Lung (tissue), 12 donors: ENCODE data around the gene TEF. TPM values are rescaled to one million over a fixed set of nuclear protein-coding genes. Genes with fewer than 3 reads are reported as not detected.

ENCODE experiments used
- ATAC-seq: fragments of 200-7000 bp; cut with Tn5 transposase; one replicate; pipeline ENCODE4 v1.9.1; 2020; ENCODE audit warnings: moderate number of reproducible peaks; ENCODE audit not compliant: insufficient read depth, low FRiP score
- DNase-seq, 3 donors: peaks; one replicate each; pipeline ENCODE4 v3.0.0-alpha.2; 2013 to 2017
- H3K27ac ChIP-seq, 2 donors: one replicate each; pipeline ENCODE4 v1.5.1; 2013; ENCODE audit warnings: mild to moderate bottlenecking in 2 of 2, moderate library complexity in 2 of 2, control low read depth in 1 of 2, inconsistent platforms in 1 of 2, low read depth in 1 of 2, low read length in 1 of 2
- H3K27me3 ChIP-seq, 3 donors: one replicate each; pipeline ENCODE4 v1.5.1; 2013; ENCODE audit warnings: low read length in 2 of 3; ENCODE audit not compliant: control insufficient read depth in 3 of 3, insufficient read depth in 3 of 3
- H3K36me3 ChIP-seq, 4 donors: one replicate each; pipeline ENCODE4 v1.5.1; 2013; ENCODE audit warnings: low read length in 4 of 4, mild to moderate bottlenecking in 1 of 4, moderate library complexity in 1 of 4; ENCODE audit not compliant: control insufficient read depth in 4 of 4, insufficient read depth in 4 of 4
- H3K4me1 ChIP-seq, 5 donors: one replicate each; pipeline ENCODE4 v1.5.1; 2013; ENCODE audit warnings: low read length in 5 of 5, mild to moderate bottlenecking in 2 of 5, moderate library complexity in 1 of 5; ENCODE audit not compliant: control insufficient read depth in 5 of 5, insufficient read depth in 5 of 5
- H3K4me3 ChIP-seq: one replicate; pipeline ENCODE4 v1.5.1; 2013; ENCODE audit warnings: mild to moderate bottlenecking, control low read depth, moderate library complexity
- H3K9ac ChIP-seq, 2 donors: one replicate each; pipeline ENCODE4 v1.5.1; 2013; ENCODE audit warnings: low read length in 2 of 2, control low read depth in 1 of 2; ENCODE audit not compliant: insufficient read depth in 1 of 2
- H3K9me3 ChIP-seq, 4 donors: one replicate each; pipeline ENCODE4 v1.5.1; 2013; ENCODE audit warnings: low read length in 3 of 4, mild to moderate bottlenecking in 1 of 4, moderate library complexity in 1 of 4; ENCODE audit not compliant: control insufficient read depth in 4 of 4, insufficient read depth in 3 of 4
- WGBS, 2 donors: extraction: QIAGEN DNeasy Blood & Tissue Kit; methylation state at CpG; one replicate each; pipeline ENCODE4 v1.1.7; 2013; 5-methylcytosine and 5-hydroxymethylcytosine counted together
- polyA plus RNA-seq, 2 donors: library from polyadenylated mRNA; stranded (reverse); fragments of 200-250 nt; gene quantifications; one replicate each; pipeline ENCODE4 v1.2.1, GENCODE V29; 2013
- total RNA-seq, 2 donors: library from RNA; depleted of rRNA in 1 of 2; stranded (reverse); fragments of >200 nt in 1 of 2; gene quantifications; one replicate each; pipeline ENCODE4 v1.2.1, GENCODE V29; 2014 to 2021
- TF ChIP-seq, protein P1 (sequence below): IDR thresholded peaks from 2 replicates; pipeline ENCODE4 v1.5.1; 2012; ENCODE audit warnings: mild to moderate bottlenecking; ENCODE audit errors: control extremely low read depth, extremely low read depth
- donor health status: control.
- donor health status: control.
- donor health status: Bipolar disorder and iron deficiency.
- donor health status: healthy.
- donor health status: DM: yes; HTN: yes; CAD: no.

TEF gene
- total and polyA plus RNA-seq, 4 donors, result 6.4 to 23.8 (median 14.1) TPM

GRCh38 chr22:41383085-41383484 is 1.3 kb downstream of the TEF start:
- Histone ChIP-seq H3K27me3 (no peaks in the 10 kb centered on the region), H3K27ac (peak overlapping the region; percentile 29 to 96)

DNA sequence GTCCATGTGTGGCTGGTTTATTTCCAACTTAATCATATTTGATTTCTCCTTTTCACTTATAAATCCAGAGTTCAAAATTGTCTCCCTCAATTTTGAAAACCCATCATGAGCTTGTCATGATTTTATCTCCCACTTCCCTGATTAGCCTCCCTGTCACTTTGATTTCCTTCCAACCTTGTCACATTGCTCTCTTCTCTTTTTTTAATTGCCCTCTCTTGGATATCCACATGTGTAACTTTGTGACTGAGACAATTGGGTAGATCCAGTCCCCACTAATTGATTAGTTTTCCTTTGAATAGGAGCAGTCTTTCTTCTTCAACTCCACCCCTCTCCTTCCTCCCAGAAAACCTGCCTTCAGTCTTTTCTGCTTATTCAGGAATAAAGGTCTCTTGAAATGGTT is 2.4 kb downstream of the TEF start:
- no peak for ATAC-seq
- TF ChIP-seq, protein P1, sequence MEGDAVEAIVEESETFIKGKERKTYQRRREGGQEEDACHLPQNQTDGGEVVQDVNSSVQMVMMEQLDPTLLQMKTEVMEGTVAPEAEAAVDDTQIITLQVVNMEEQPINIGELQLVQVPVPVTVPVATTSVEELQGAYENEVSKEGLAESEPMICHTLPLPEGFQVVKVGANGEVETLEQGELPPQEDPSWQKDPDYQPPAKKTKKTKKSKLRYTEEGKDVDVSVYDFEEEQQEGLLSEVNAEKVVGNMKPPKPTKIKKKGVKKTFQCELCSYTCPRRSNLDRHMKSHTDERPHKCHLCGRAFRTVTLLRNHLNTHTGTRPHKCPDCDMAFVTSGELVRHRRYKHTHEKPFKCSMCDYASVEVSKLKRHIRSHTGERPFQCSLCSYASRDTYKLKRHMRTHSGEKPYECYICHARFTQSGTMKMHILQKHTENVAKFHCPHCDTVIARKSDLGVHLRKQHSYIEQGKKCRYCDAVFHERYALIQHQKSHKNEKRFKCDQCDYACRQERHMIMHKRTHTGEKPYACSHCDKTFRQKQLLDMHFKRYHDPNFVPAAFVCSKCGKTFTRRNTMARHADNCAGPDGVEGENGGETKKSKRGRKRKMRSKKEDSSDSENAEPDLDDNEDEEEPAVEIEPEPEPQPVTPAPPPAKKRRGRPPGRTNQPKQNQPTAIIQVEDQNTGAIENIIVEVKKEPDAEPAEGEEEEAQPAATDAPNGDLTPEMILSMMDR, result no peak
- H3K27ac ChIP-seq, result no peak overlapping the region

More at GRCh38 chr22:41383085-41383484, 1.3 kb downstream of the TEF start:
- ATAC-seq (no peak), DNase-seq (no peak)
- TF ChIP-seq, protein P1, result no peak
- peak overlapping the region in 1 of 2 donors; percentile 42 for H3K9ac ChIP-seq
- no peak overlapping the region for H3K4me3 ChIP-seq
- peaks cover 0 to 6% (median 3%) of the 10 kb centered on the region in 4 donors for H3K36me3 ChIP-seq
- peaks cover 0 to 20% (median 3%) of the 10 kb centered on the region in 5 donors for H3K4me1 ChIP-seq
- no peaks in the 10 kb centered on the region for H3K9me3 ChIP-seq
- WGBS, 2 donors, result 74 to 94% methylated on average over 5 of the region's 5 CpGs

GRCh38 chr22:41387341-41387740 is 5.6 kb downstream of the TEF start:
- ATAC-seq (no peak), DNase-seq (no peak)
- no peak overlapping the region for H3K4me3 ChIP-seq
- no peaks in the 10 kb centered on the region for H3K27me3 ChIP-seq
- 54 to 77% methylated on average over 7 of the region's 7 CpGs for WGBS, 2 donors
- peaks cover 7 to 19% (median 14%) of the 10 kb centered on the region in 4 donors for H3K36me3 ChIP-seq
- no peak overlapping the region for H3K9ac ChIP-seq
- H3K27ac ChIP-seq, result no peak overlapping the region
- H3K9me3 ChIP-seq, result no peaks in the 10 kb centered on the region
- H3K4me1 ChIP-seq, result peaks cover 0 to 10% (median 0%) of the 10 kb centered on the region in 5 donors
- TF ChIP-seq, protein P1, result no peak

More for the DNA sequence above, 2.4 kb downstream of the TEF start:
- Histone ChIP-seq H3K4me1 (peaks cover 0 to 20% (median 3%) of the 10 kb centered on the region in 5 donors), H3K9ac (no peak overlapping the region), H3K9me3 (no peaks in the 10 kb centered on the region), H3K36me3 (peaks cover 0 to 12% (median 8%) of the 10 kb centered on the region in 4 donors), H3K4me3 (no peak overlapping the region), H3K27me3 (no peaks in the 10 kb centered on the region)
- DNase-seq, result no peak

- DNase-seq (no peak), ATAC-seq (no peak)
- TF ChIP-seq, protein P1, result no peak
- no peak overlapping the region for H3K4me3 ChIP-seq
- no peaks in the 10 kb centered on the region for H3K27me3 ChIP-seq
- peaks cover 14 to 40% (median 25%) of the 10 kb centered on the region in 4 donors for H3K36me3 ChIP-seq
- 91 to 94% methylated on average over 11 of the region's 11 CpGs for WGBS, 2 donors
- H3K4me1 ChIP-seq, result no peaks in the 10 kb centered on the region
- no peak overlapping the region for H3K9ac ChIP-seq
- no peaks in the 10 kb centered on the region for H3K9me3 ChIP-seq
- H3K27ac ChIP-seq, result peak overlapping the region in 1 of 2 donors; percentile 64
These were observed 12.2 kb downstream of the TEF start for GRCh38 chr22:41394012-41394356.
